Stimulated activated CD4-positive, alpha-beta T cell treated with anti-CD3 and anti-CD28 coated beads, Interleukin-2, amount 100 ng/mL, for 4 hours (primary cell): ENCODE data around the gene HTD2.
"Not testable (repeated sequence)": the region's sequence is repeated elsewhere in the genome, so short reads cannot be mapped to it uniquely, and the experiment has no call there.

Experiments used
- DNase-seq: peaks from one replicate; pipeline ENCODE4 v3.0.0-alpha.2; 2020; ENCODE audit warnings: low read depth

Gene HTD2

GRCh38 chr3:58305882-58306711, at the start of gene HTD2, which contains the start of gene RPP14:
TSS of gene HTD2 (plus strand) at chr3:58306520. CDS start at chr3:58317614, 11,094 bp downstream.
TSS of gene RPP14 (plus strand) at chr3:58306245. CDS start at chr3:58310330, 4,085 bp downstream.
- DNase-seq = peak; percentile 97

- DNase-seq = no peak
Observed at GRCh38 chr3:58258392-58259055, 47.8 kb upstream of the HTD2 start.

GRCh38 chr3:58260261-58260731, 46.0 kb upstream of the HTD2 start:
- DNase-seq = no peak

DNA sequence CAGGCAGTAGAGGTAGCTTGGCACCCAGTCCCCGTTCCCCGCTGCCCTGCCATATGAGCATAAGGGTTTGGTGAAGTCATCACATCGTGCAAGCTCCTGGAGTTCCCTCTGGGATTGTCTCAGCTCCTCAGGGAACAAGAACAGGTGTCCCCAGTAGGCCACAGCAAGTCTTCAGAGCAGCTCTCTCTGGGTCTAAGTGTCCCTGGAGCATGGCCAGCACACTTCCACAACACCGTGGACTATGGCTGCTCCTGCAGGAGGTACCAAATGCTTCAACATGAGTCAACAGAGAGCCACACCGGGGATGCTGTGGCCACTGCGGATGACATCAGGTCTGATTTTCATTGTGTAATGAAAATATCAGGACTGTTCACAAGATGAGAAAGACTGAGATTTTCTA, 45.6 kb upstream of the HTD2 start:
- DNase-seq = no peak

GRCh38 chr3:58261954-58262666, 44.2 kb upstream of the HTD2 start:
- no peak for DNase-seq

DNA sequence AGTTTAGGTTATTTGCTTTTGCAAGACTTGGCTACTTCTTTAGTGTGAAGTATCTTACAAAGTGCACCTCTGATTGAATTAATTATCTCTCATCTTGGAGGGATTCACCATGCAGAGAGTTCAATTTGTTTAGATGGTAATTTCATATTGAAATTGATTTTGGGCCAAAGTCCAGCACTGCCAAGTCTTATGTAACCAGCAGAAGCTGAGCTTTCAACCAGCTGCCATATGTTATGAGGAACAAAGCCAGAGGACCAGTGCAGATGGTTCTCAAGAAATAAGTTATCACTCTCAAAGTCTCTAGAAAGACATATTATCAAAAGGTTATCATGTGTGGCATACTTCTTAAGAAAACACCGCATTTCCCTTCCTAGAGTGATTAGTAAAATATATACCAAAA, 39.7 kb upstream of the HTD2 start:
- no peak for DNase-seq

DNA sequence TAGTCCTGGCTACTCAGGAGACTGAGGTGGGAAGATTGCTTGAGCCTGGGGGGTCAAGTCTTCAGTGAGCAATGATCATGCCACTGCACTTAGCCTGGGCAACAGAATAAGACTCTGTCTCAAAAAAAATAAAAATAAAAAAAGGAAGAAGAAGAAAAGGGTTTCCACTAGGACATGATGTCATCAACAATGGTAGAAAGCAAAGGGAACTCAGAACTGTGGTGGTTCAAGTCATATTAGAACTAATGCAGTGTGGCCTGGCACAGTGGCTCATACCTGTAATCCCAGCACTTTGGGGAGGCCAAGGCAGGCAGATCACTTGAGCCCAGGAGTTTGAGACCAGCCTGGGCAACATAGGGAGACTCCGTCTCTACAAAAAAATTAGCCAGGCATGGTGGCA, 38.8 kb upstream of the HTD2 start:
- not testable (repeated sequence) for DNase-seq

DNA sequence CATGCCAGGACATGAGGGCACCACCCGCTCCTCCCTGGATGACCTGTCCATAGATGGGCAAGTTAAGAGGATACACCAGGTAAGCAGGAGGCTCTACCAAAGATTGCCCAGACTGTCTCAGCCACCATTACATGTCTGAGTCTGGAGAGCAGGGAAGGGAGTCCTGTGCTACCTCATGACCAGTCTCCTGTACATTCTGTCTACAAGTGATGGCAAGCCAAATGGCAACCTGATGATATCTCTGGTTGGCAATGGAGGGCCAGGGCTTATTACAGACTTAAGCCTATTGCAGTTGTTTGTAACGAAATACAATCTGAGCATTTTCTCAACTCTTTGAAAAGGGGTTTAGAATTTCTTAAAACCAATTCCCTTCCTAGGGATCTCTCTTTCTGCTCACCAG, 37.0 kb upstream of the HTD2 start:
- no peak for DNase-seq

GRCh38 chr3:58270485-58270884, 35.8 kb upstream of the HTD2 start:
- DNase-seq = no peak

- DNase-seq = no peak
Observed at GRCh38 chr3:58271901-58272501, 34.3 kb upstream of the HTD2 start.

DNA sequence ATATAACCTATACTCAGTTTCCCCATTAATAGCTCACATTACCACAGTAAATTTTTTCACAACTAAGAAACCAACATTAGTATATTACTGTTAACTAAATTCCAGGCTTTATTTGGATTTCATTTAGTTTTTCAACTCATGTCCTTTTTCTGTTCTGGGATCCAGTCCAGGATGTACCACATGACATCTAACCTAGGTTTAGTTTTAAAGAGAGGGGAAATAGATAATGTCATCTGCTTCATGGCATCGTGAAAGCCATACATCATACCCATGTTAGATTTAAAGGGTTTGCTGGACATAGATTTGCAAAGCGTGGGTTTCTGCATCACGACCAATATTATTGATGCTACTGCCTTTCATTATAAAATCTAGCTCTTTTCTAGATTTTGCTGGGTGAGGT, 33.4 kb upstream of the HTD2 start:
- DNase-seq = no peak

DNA sequence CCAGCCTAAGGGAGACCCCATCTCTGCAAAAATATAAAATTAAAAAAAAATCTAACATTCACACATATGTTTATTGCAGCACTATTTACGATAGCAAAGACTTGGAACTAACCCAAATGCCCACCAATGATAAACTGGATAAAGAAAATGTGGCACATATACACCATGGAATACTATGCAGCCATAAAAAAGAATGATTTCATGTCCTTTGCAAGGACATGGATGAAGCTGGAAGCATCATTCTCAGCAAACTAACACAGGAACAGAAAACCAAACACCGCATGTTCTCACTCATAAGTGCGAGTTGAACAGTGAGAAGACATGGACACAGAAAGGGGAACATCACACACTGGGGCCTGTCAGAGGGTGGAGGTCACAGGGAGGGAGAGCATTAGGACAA, 33.0 kb upstream of the HTD2 start:
- not testable (repeated sequence) for DNase-seq

DNA sequence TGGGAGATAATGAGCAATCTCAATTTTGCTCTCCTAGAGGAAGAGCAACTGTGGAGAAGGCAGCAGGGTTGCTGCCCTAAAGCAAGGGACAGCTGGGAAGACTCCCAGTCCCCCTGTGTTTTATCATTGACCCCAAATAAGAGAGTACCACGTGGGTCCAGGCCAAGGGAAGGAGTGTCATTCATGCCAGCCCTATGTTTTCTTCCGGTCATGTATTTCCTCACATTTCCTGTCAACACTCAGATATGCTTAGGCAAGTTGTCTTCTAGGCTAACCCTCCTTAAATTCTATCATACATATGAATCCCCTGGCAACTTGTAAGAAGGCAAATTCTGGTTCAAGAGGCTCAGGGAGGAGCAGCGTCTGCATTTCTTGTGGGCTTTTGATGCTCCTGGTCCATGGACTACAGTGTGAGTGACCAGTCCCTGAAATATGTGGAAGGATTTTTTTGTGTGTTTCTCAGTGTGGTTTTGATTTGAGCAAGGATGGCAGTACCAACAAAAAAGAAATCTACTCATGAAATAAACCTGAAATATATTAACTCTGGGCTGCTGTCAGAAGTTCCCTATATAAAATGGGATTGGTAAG, 32.2 kb upstream of the HTD2 start:
- DNase-seq = no peak

DNA sequence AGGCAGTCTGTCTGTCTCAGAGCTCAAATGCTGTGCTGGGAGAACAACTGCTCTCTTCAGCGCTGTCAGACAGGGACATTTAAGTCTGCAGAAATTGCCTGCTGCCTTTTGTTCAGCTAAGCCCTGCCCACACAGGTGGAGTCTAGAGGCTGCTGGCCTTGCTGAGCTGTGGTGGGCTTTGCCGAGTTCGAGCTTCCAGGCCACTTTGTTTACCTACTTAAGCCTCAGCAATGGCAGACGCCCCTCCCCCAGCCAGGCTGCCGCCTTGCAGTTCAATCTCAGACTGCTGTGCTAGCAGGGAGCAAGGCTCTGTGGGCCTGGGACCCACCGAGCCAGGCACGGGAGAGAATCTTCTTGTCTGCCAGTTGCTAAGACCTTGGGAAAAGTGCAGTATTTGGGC, 25.3 kb upstream of the HTD2 start:
- no peak for DNase-seq

DNA sequence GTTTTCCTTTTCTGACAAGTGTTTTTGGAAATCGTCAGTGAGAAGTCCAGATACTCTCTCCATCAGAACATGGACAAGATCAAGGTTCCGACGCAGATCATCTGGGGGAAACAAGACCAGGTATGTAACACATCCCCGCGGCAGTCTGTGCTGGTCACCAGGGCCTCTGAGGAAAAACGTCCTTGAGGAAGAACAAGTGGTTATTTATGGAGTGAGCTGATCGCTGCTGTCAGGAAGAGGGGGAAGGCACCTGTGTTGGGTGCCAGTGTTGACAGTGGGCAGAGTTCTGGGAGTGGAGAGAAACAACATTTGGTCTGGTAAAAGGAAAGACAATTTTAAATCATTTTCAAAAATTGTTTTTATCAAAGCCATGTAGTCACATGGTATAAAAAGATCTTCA, 21.0 kb upstream of the HTD2 start:
- no peak for DNase-seq

- no peak for DNase-seq
Observed at GRCh38 chr3:58287354-58287753, 19.0 kb upstream of the HTD2 start.

DNA sequence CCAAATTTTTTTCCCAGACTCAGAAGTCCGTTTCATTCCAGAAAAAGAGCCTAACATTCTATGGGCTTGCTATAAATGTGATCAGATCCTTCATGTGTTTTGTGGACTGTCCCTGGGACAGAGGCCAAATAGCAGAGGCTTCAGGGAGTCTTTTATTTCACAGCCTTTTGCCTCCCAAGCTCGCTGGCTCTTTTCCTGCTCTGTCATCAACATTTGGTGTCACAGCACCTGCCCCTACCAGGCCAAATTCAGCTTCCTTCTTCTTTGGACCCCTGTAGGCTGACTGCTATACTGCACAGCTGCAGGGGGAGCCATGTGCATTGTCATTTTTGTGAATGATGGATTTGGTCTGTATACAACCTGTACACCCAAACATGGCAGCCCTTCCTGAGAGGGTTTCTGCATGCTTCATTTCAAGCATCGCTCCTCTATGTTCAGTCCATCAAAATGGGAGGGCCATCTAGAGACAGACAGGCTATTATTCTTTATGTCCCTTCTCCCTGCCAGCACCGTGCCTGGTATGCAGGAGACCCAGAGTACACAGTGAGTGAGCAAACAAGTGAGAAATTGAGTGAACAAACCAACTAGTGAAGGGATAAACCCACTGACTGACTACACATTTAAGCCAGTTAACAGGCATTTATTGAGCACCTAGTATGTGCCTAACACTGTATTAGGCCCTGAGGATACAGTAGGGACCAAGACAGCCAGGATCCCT, 18.1 kb upstream of the HTD2 start:
- no peak for DNase-seq

GRCh38 chr3:58288964-58289613, 17.2 kb upstream of the HTD2 start:
- not testable (repeated sequence) for DNase-seq

GRCh38 chr3:58290446-58290845, 15.9 kb upstream of the HTD2 start:
- DNase-seq = not testable (repeated sequence)

DNA sequence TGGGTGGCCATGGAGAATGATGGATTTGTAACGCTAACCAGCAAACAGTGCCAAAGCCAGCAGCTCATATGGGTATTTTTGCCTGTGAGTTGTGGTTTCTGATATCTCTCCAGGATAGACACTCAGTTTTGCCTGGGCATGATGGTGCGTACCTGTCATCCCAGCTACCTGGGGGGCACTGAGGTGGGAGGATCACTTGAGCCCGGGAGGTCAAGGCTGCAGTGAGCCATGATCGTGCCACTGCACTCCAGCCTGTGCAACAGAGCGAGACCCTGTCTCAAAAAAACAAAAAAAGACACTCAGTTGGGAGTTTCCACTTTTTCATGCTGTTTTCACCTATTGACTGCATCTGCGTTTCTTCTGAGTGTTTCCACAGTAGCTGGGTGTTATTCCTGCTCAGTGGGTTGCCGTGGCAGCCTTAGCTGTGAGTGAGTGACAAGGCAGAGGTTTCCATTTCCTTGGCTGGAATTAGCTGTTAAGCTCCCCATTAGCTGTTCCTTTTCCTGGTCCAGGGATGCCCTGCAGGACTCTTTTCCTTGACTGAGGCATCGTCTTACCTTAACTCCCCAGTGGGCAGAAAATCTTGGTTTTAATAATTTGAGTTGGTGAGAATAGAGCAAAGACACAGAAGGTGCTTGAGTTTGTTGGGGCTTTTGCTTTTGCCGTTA, 14.5 kb upstream of the HTD2 start:
- no peak for DNase-seq
